Measurements from ENCODE around the gene HAS3.

GRCh38 chr16:69111216-69111875 lies 5.9 kb downstream of the HAS3 start:
- TF ChIP-seq EZH2 (IDR thresholded peaks at IDR 0.05; ENCODE audit: low read depth) = no peak
- TF ChIP-seq, protein P1, sequence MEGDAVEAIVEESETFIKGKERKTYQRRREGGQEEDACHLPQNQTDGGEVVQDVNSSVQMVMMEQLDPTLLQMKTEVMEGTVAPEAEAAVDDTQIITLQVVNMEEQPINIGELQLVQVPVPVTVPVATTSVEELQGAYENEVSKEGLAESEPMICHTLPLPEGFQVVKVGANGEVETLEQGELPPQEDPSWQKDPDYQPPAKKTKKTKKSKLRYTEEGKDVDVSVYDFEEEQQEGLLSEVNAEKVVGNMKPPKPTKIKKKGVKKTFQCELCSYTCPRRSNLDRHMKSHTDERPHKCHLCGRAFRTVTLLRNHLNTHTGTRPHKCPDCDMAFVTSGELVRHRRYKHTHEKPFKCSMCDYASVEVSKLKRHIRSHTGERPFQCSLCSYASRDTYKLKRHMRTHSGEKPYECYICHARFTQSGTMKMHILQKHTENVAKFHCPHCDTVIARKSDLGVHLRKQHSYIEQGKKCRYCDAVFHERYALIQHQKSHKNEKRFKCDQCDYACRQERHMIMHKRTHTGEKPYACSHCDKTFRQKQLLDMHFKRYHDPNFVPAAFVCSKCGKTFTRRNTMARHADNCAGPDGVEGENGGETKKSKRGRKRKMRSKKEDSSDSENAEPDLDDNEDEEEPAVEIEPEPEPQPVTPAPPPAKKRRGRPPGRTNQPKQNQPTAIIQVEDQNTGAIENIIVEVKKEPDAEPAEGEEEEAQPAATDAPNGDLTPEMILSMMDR (conservative IDR thresholded peaks at IDR 0.05) = no peak
